DOHH2 (cell line): ENCODE data around the gene HCFC1R1.

Experiments
- H3F3A ChIP-seq: fragments of 200-600 bp; sonication (generic), shearing (Covaris generic); 2 replicates; pipeline ENCODE4 v1.6.0; 2016; ENCODE audit warnings: antibody characterized with exemption, mild to moderate bottlenecking; ENCODE audit not compliant: control insufficient read depth, insufficient read depth
- H3K27ac ChIP-seq: fragments of 200-600 bp; sonication (generic); 2 replicates; pipeline ENCODE4 v1.5.1; 2014; ENCODE audit warnings: low read depth, mild to moderate bottlenecking, low read length, moderate library complexity
- H3K27me3 ChIP-seq: fragments of 200-600 bp; sonication (generic); 2 replicates; pipeline ENCODE4 v1.6.1; 2014; ENCODE audit warnings: mild to moderate bottlenecking, low read length, mixed read lengths; ENCODE audit not compliant: control insufficient read depth
- H3K36me3 ChIP-seq: fragments of 200-600 bp; sonication (generic); 2 replicates; pipeline ENCODE4 v1.6.1; 2014; ENCODE audit warnings: mild to moderate bottlenecking, low read length, moderate library complexity, mixed read lengths; ENCODE audit not compliant: control insufficient read depth
- H3K4me1 ChIP-seq: fragments of 200-600 bp; sonication (generic); 2 replicates; pipeline ENCODE4 v1.6.1; 2014; ENCODE audit warnings: mild to moderate bottlenecking, low read length, mixed read lengths; ENCODE audit not compliant: control insufficient read depth
- H3K4me2 ChIP-seq: fragments of 200-600 bp; sonication (generic); 2 replicates; pipeline ENCODE4 v1.6.0; 2014; ENCODE audit warnings: mild to moderate bottlenecking, low read length, moderate library complexity
- H3K4me3 ChIP-seq: fragments of 200-600 bp; sonication (generic); 2 replicates; pipeline ENCODE4 v1.5.1; 2014; ENCODE audit warnings: mild to moderate bottlenecking, low read length, mixed read lengths
- H3K79me2 ChIP-seq: fragments of 200-600 bp; sonication (generic); 2 replicates; pipeline ENCODE4 v1.6.1; 2014; ENCODE audit warnings: mild to moderate bottlenecking, low read length, mixed read lengths; ENCODE audit not compliant: control insufficient read depth
- H3K9me2 ChIP-seq: fragments of 200-600 bp; sonication (generic); replicated peaks from 2 replicates; pipeline ENCODE4 v1.6.1; 2014; ENCODE audit warnings: mild to moderate bottlenecking, low read length, mixed read lengths; ENCODE audit not compliant: control insufficient read depth
- H3K9me3 ChIP-seq: fragments of 200-600 bp; sonication (generic); 2 replicates; pipeline ENCODE4 v1.6.1; 2014; ENCODE audit warnings: antibody characterized with exemption, low read length, mixed read lengths; ENCODE audit not compliant: control insufficient read depth, insufficient read depth
- H4K20me1 ChIP-seq: fragments of 200-600 bp; sonication (generic); 2 replicates; pipeline ENCODE4 v1.6.0; 2014; ENCODE audit warnings: low read depth, mild to moderate bottlenecking, antibody characterized with exemption, low read length, moderate library complexity; ENCODE audit not compliant: control insufficient read depth, insufficient read depth
- EZH2phosphoT487 ChIP-seq: fragments of 200-600 bp; sonication (generic); IDR thresholded peaks from 2 replicates; pipeline ENCODE4 v1.6.1; 2017; ENCODE audit warnings: borderline replicate concordance, mild to moderate bottlenecking, antibody characterized with exemption, low read length, moderate library complexity, mixed read lengths
- TF ChIP-seq, protein P1 (sequence below): fragments of 200-600 bp; sonication (generic); IDR thresholded peaks from one replicate; pipeline ENCODE4 v1.5.1; 2014; ENCODE audit warnings: antibody characterized with exemption, mild to moderate bottlenecking, low read depth, low read length; ENCODE audit not compliant: poor library complexity, severe bottlenecking

HCFC1R1 gene

DNA sequence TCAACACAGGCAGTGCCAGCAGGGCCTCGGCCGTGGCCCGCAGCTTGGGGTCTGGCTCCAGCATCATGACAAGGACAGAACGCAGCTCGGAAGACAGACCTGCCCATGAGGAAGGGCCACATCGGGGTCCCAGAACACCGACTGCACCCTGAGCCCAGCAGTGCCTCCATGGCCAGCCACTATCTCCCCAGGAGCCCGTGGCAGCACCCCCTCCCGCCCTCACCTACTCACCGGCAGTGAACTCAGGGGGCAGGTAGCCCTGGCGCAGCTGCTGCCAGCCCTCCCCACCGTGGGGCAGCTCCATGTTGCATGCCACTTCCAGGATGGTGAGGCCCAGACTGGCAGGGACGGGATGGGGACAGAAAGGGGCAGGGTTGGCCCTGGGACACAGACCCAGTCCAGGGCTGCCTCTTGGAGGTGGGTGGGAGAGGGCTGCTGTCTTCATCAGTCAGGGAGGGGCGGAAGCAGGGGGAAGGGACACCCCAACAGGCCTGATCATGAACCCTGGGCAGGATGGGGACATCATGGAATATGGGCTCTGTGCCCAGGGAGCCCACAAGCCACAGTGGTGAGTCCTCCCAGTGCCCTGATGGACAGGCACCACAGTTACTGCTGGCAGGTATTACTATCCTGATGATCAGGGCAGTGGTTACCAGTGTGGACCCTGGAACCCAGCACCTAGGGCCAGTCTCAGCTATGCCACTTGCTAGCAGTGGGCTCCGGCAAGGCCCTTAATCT lies 49.3 kb downstream of the HCFC1R1 start:
- H3K36me3 ChIP-seq, result peaks cover 97% of the 10 kb centered on the region
- no peaks in the 10 kb centered on the region for H3K9me2 ChIP-seq
- peaks cover 17% of the 10 kb centered on the region for H3F3A ChIP-seq
- H3K9me3 ChIP-seq, result no peaks in the 10 kb centered on the region
- peaks cover 16% of the 10 kb centered on the region for H4K20me1 ChIP-seq
- TF ChIP-seq, protein P1, sequence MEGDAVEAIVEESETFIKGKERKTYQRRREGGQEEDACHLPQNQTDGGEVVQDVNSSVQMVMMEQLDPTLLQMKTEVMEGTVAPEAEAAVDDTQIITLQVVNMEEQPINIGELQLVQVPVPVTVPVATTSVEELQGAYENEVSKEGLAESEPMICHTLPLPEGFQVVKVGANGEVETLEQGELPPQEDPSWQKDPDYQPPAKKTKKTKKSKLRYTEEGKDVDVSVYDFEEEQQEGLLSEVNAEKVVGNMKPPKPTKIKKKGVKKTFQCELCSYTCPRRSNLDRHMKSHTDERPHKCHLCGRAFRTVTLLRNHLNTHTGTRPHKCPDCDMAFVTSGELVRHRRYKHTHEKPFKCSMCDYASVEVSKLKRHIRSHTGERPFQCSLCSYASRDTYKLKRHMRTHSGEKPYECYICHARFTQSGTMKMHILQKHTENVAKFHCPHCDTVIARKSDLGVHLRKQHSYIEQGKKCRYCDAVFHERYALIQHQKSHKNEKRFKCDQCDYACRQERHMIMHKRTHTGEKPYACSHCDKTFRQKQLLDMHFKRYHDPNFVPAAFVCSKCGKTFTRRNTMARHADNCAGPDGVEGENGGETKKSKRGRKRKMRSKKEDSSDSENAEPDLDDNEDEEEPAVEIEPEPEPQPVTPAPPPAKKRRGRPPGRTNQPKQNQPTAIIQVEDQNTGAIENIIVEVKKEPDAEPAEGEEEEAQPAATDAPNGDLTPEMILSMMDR, result no peak
- TF ChIP-seq EZH2phosphoT487, result no peak
- H3K27me3 ChIP-seq, result no peaks in the 10 kb centered on the region
- H3K4me1 ChIP-seq, result peaks cover 51% of the 10 kb centered on the region
- H3K4me3 ChIP-seq, result no peak overlapping the region
- H3K4me2 ChIP-seq, result peak overlapping the region; percentile 21; the same call in 1 of the 2 replicates
- H3K27ac ChIP-seq, result no peak overlapping the region
- H3K79me2 ChIP-seq, result peaks cover 77% of the 10 kb centered on the region

DNA sequence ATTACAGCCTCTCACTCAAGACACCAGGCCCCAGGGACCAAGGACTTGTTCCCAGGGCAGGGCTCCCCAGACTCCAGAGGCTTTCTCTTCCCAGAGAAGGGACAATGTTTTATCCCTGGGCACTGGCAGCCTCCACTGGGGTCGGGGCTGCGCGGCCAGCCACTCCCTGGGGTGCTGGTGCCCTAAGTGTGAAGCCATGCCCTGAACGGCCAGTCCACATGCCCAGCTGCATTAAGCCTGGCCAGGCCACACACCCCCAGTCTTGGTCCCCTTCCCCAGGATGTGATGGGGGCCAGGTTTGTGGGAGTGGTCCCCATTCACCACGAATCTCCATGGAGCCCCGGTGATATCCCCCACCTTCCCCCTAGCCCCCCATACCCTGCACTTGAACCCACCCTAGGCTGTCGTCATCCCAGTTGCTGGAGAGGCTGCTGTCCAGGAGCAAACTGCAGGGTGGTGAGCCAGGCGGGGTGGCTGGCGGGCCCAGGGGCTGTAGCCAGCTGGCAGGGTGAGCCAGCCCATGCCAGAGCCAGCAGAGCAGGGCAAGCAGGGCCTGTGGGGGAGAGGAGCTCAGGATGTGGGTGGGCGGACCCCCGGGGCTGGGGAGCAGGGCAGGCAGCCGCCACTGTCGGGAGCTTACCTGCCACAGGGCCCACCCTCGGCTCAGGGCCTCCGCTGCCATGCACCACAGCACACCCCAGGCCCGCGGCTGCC lies 50.0 kb downstream of the HCFC1R1 start:
- H3K4me3 ChIP-seq, result no peak overlapping the region
- H3K9me2 ChIP-seq, result no peaks in the 10 kb centered on the region
- H4K20me1 ChIP-seq, result peaks cover 16% of the 10 kb centered on the region
- peaks cover 92% of the 10 kb centered on the region for H3K36me3 ChIP-seq
- peaks cover 49% of the 10 kb centered on the region for H3K4me1 ChIP-seq
- no peak for TF ChIP-seq EZH2phosphoT487
- TF ChIP-seq, protein P1, result no peak
- H3K9me3 ChIP-seq, result no peaks in the 10 kb centered on the region
- no peak overlapping the region for H3K4me2 ChIP-seq
- H3K27me3 ChIP-seq, result no peaks in the 10 kb centered on the region
- peaks cover 17% of the 10 kb centered on the region for H3F3A ChIP-seq
- no peak overlapping the region for H3K27ac ChIP-seq
- peaks cover 73% of the 10 kb centered on the region for H3K79me2 ChIP-seq

DNA sequence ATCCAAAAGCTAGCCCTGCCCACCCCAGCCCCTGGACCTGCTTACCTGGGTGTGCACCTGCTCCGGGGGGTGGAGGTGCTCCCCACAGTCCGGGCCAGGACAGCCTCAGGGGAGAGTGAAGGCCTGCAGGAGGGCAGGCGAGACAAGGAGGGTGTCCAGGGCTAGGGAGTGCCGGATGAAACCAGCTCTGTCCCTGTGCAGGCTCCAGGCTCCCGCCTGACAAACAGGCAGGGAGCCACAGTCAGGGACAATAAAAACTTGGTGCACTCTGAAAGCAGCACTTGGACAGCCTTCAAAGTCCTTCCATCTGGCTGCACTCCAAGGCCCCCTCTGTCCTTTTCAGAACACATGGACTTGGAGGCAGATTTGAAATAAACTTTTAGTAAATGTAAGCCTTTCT lies 50.6 kb downstream of the HCFC1R1 start:
- H3K36me3 ChIP-seq, result peaks cover 86% of the 10 kb centered on the region
- H3K27me3 ChIP-seq, result no peaks in the 10 kb centered on the region
- no peak overlapping the region for H3K4me3 ChIP-seq
- H3K27ac ChIP-seq, result no peak overlapping the region
- peak overlapping the region; percentile 97; the same call in 1 of the 2 replicates for H3K4me2 ChIP-seq
- H3K9me3 ChIP-seq, result no peaks in the 10 kb centered on the region
- no peaks in the 10 kb centered on the region for H3K9me2 ChIP-seq
- peaks cover 50% of the 10 kb centered on the region for H3K4me1 ChIP-seq
- peaks cover 16% of the 10 kb centered on the region for H4K20me1 ChIP-seq
- H3F3A ChIP-seq, result peaks cover 20% of the 10 kb centered on the region
- TF ChIP-seq, protein P1, result no peak
- no peak for TF ChIP-seq EZH2phosphoT487
- H3K79me2 ChIP-seq, result peaks cover 66% of the 10 kb centered on the region
